SK-N-SH (cell line): Measurements from ENCODE around the gene SLC22A2. TPM values are rescaled to one million over a fixed set of nuclear protein-coding genes. Genes with fewer than 3 reads are reported as not detected.

Experiments used
- CTCF ChIA-PET: fragments of 300-600, 350-600 bp; formaldehyde crosslinking; extraction: SDS; loops from one replicate; lab custom pipeline; 2021; lab: Yijun Ruan, JAX
- POLR2A ChIA-PET: fragments of 350-600 bp; sonication (Branson Sonifier 250); formaldehyde crosslinking; extraction: SDS; loops from one replicate; lab custom pipeline; 2020; ENCODE audit warnings: antibody characterized with exemption, inconsistent platforms; lab: Yijun Ruan, JAX
- DNase-seq: peaks from one replicate; pipeline ENCODE4 v3.0.0; 2012
- H2AFZ ChIP-seq: fragments of 200-600 bp; sonication (generic); 2 replicates; pipeline ENCODE4 v1.8.1; 2016; ENCODE audit warnings: antibody characterized with exemption, mild to moderate bottlenecking, low read depth
- H3F3A ChIP-seq: fragments of 200-600 bp; sonication (generic); replicated peaks from 2 replicates; pipeline ENCODE3; 2016; ENCODE audit warnings: antibody characterized with exemption, mild to moderate bottlenecking; ENCODE audit not compliant: insufficient read depth
- H3K27ac ChIP-seq, 2 experiments: fragments of 200-500 bp in 1 of 2; fragments of 200-600 bp in 1 of 2; sonication (Bioruptor generic) in 1 of 2; sonication (generic), shearing (Covaris generic) in 1 of 2; 2 replicates each; pipeline versions ENCODE4 v1.5.1 to v1.6.1; 2014 to 2016; ENCODE audit warnings: low read depth in 2 of 2, inconsistent platforms in 1 of 2, low read length in 1 of 2, mild to moderate bottlenecking in 1 of 2, mixed read lengths in 1 of 2
- H3K27me3 ChIP-seq: fragments of 200-600 bp; sonication (generic), shearing (Covaris generic); 2 replicates; pipeline ENCODE4 v1.6.1; 2016; ENCODE audit warnings: mixed run types; ENCODE audit not compliant: insufficient read depth
- H3K36me3 ChIP-seq, 2 experiments: fragments of 200-500 bp in 1 of 2; fragments of 200-600 bp in 1 of 2; sonication (Bioruptor generic) in 1 of 2; sonication (generic) in 1 of 2; replicated peaks in 1 of 2; 2 replicates each; pipeline versions ENCODE3 to v1.5.1; 2014 to 2016; ENCODE audit warnings: low read length in 1 of 2, mild to moderate bottlenecking in 1 of 2; ENCODE audit not compliant: insufficient read depth in 2 of 2, control insufficient read depth in 1 of 2
- H3K4me1 ChIP-seq, 2 experiments: fragments of 200-500 bp in 1 of 2; fragments of 200-600 bp in 1 of 2; sonication (Bioruptor generic) in 1 of 2; sonication (generic), shearing (Covaris generic) in 1 of 2; 2 replicates each; pipeline versions ENCODE4 v1.5.1 to v1.6.1; 2014 to 2016; ENCODE audit warnings: low read depth in 1 of 2, low read length in 1 of 2, mixed run types in 1 of 2; ENCODE audit not compliant: insufficient read depth in 2 of 2, control insufficient read depth in 1 of 2
- H3K4me2 ChIP-seq: fragments of 200-600 bp; sonication (generic), shearing (Covaris generic); 2 replicates; pipeline ENCODE4 v1.6.1; 2017; ENCODE audit warnings: mixed run types
- H3K4me3 ChIP-seq, 2 experiments: fragments of 200-500 bp in 1 of 2; fragments of 200-600 bp in 1 of 2; sonication (Bioruptor generic) in 1 of 2; sonication (generic), shearing (Covaris generic) in 1 of 2; 2 replicates each; pipeline versions ENCODE4 v1.5.1 to v1.8.1; 2014 to 2016; ENCODE audit warnings: low read depth in 2 of 2, inconsistent platforms in 1 of 2, low read length in 1 of 2, mild to moderate bottlenecking in 1 of 2, mixed read lengths in 1 of 2, moderate library complexity in 1 of 2
- H3K79me2 ChIP-seq: fragments of 200-600 bp; sonication (generic); 2 replicates; pipeline ENCODE4 v1.8.1; 2017; ENCODE audit warnings: mild to moderate bottlenecking; ENCODE audit not compliant: insufficient read depth
- H3K9ac ChIP-seq: fragments of 200-600 bp; sonication (generic); 2 replicates; pipeline ENCODE4 v1.6.1; 2017; ENCODE audit warnings: mixed run types
- H3K9me2 ChIP-seq: fragments of 200-600 bp; sonication (generic); 2 replicates; pipeline ENCODE4 v1.6.1; 2017; ENCODE audit warnings: mixed run types
- H3K9me3 ChIP-seq: fragments of 200-600 bp; sonication (generic); 2 replicates; pipeline ENCODE4 v1.6.1; 2017; ENCODE audit warnings: mixed run types, mild to moderate bottlenecking, moderate library complexity
- H4K20me1 ChIP-seq: fragments of 200-600 bp; sonication (generic); 2 replicates; pipeline ENCODE4 v1.6.1; 2017; ENCODE audit warnings: mild to moderate bottlenecking, mixed run types; ENCODE audit not compliant: insufficient read depth
- CTCF ChIP-seq: fragments of 200-600 bp; sonication (generic); IDR thresholded peaks from 2 replicates; pipeline ENCODE4 v1.6.1; 2017; ENCODE audit warnings: antibody characterized with exemption, mild to moderate bottlenecking, moderate library complexity
- EZH2phosphoT487 ChIP-seq: fragments of 200-600 bp; sonication (generic); IDR thresholded peaks from 2 replicates; pipeline ENCODE4 v1.6.1; 2017; ENCODE audit warnings: low read depth, mixed run types, mild to moderate bottlenecking, antibody characterized with exemption, moderate library complexity, borderline replicate concordance
- FOXM1 ChIP-seq: IDR thresholded peaks from 2 replicates; pipeline ENCODE4 v1.4.0; 2012; ENCODE audit warnings: low read depth, mild to moderate bottlenecking
- GATA2 ChIP-seq: sonication (generic); formaldehyde crosslinking; IDR thresholded peaks from 2 replicates; pipeline ENCODE4 v1.5.0; 2020; ENCODE audit warnings: mild to moderate bottlenecking, missing genetic modification reagents
- JUND ChIP-seq: IDR thresholded peaks from 2 replicates; pipeline ENCODE4 v1.4.0; 2012
- MEF2A ChIP-seq: IDR thresholded peaks from 2 replicates; pipeline ENCODE4 v1.4.0; 2012; ENCODE audit warnings: low read depth, borderline replicate concordance
- PBX3 ChIP-seq: IDR thresholded peaks from 2 replicates; pipeline ENCODE4; 2012
- RXRA ChIP-seq: IDR thresholded peaks from 2 replicates; pipeline ENCODE4 v1.4.0; 2012; ENCODE audit warnings: low read depth, mild to moderate bottlenecking, borderline replicate concordance
- SMC3 ChIP-seq: IDR thresholded peaks from 2 replicates; pipeline ENCODE4 v1.6.1; 2012; ENCODE audit warnings: low read depth, low read length, improper control_type of control experiment
- TAF1 ChIP-seq: IDR thresholded peaks from 2 replicates; pipeline ENCODE4 v1.6.1; 2012; ENCODE audit warnings: low read depth, mild to moderate bottlenecking, low read length, moderate library complexity, borderline replicate concordance
- USF1 ChIP-seq: IDR thresholded peaks from 2 replicates; pipeline ENCODE4 v1.4.0; 2012; ENCODE audit warnings: low read depth, borderline replicate concordance
- YY1 ChIP-seq: IDR thresholded peaks from 2 replicates; pipeline ENCODE4 v1.4.0; 2012; ENCODE audit warnings: low read depth, mild to moderate bottlenecking
- WGBS: methylation state at CpG from one replicate; pipeline ENCODE4 v1.1.6; 2017; ENCODE audit warnings: low lambda C conversion rate; 5-methylcytosine and 5-hydroxymethylcytosine counted together
- polyA plus RNA-seq, 3 experiments: library from polyadenylated mRNA; depleted of rRNA; stranded (reverse); fragments of >200 nt; gene quantifications; 2 replicates each; pipeline ENCODE4 v1.2.3, GENCODE V29; 2012

The SLC22A2 gene
- polyA plus RNA-seq, 1 of the 3 experiments (the other 2 are of a cell fraction) = not detected

- TF ChIP-seq FOXM1 (no peak), USF1 (no peak), EZH2phosphoT487 (no peak), TAF1 (no peak), PBX3 (no peak), GATA2 (CRISPR knock-in tag) (no peak), JUND (no peak), RXRA (no peak), YY1 (no peak), SMC3 (no peak), MEF2A (no peak)
- CTCF ChIA-PET = no interaction called here
- Histone ChIP-seq H3K27ac (no peak overlapping the region), H3K9me2 (no peaks in the 10 kb centered on the region), H2AFZ (no peak overlapping the region), H3K4me3 (no peak overlapping the region), H3F3A (no peaks in the 10 kb centered on the region), H4K20me1 (no peaks in the 10 kb centered on the region), H3K27me3 (peaks cover 27% of the 10 kb centered on the region; the same call in 1 of the 2 replicates), H3K4me2 (no peak overlapping the region), H3K79me2 (no peaks in the 10 kb centered on the region), H3K9me3 (no peaks in the 10 kb centered on the region), H3K9ac (no peak overlapping the region), H3K4me1 (no peaks in the 10 kb centered on the region), H3K36me3 (no peaks in the 10 kb centered on the region)
- WGBS = 8% methylated on average over 7 of the region's 7 CpGs
- POLR2A ChIA-PET = no interaction called here
- no peak for DNase-seq
These were observed 4.7 kb upstream of the SLC22A2 start for GRCh38 chr6:160263196-160263939.

GRCh38 chr6:160261991-160262680 is 3.5 kb upstream of the SLC22A2 start:
- H3K4me1 ChIP-seq = no peaks in the 10 kb centered on the region
- peaks cover 35% of the 10 kb centered on the region; the same call in 1 of the 2 replicates for H3K27me3 ChIP-seq
- 0% methylated on average over 4 of the region's 7 CpGs for WGBS
- H3K9me2 ChIP-seq = no peaks in the 10 kb centered on the region
- CTCF ChIA-PET = interaction anchor here (0.6 kb wide), 1 partner anchor 1167 kb away, joined by 3 read pairs; no protein-coding TSS in a partner anchor
- no peaks in the 10 kb centered on the region for H3K36me3 ChIP-seq
- H3K27ac ChIP-seq = no peak overlapping the region
- H3K9me3 ChIP-seq = no peaks in the 10 kb centered on the region
- no peak overlapping the region for H3K4me3 ChIP-seq
- H3K4me2 ChIP-seq = no peak overlapping the region
- POLR2A ChIA-PET = no interaction called here
- H4K20me1 ChIP-seq = no peaks in the 10 kb centered on the region
- H3K79me2 ChIP-seq = no peaks in the 10 kb centered on the region
- no peak overlapping the region for H3K9ac ChIP-seq
- no peak for TF ChIP-seq MEF2A
- peak; percentile 10; the same call in 1 of the 2 replicates for TF ChIP-seq CTCF
- H3F3A ChIP-seq = no peaks in the 10 kb centered on the region
- no peak overlapping the region for H2AFZ ChIP-seq
- peak; percentile 24 for DNase-seq
